ENCODE results near the gene RBBP8NL.

DNA sequence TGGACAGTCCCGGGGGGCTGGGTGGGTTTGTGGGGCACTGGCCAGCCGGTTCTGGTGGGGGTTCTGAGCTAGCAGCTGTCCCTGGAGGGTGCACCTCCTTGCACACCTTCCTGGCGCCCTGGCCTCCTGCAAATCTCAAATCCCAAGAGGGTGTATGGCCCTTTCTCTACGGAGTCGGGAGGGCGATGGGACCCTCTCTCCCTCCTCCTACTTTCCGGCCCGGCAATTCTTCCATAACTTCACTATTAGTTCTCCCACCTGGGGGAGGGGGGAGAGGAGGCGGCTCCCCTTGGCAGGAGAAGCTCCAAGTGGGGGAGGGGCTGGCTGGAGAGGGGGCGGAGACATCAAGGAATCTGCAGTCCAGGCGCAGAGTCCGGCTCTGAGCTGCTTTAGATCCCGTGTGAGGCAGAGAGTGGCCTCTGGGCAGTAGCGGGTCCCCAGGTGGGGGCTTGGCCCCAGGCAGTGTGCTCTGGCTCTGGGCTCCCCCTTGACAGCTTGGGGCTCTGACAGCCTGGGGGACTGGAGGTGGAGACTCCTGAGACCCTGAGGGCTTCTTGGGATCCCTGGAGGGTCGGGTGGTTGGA, 58.9 kb downstream of the RBBP8NL start:
- TF ChIP-seq, protein P1, sequence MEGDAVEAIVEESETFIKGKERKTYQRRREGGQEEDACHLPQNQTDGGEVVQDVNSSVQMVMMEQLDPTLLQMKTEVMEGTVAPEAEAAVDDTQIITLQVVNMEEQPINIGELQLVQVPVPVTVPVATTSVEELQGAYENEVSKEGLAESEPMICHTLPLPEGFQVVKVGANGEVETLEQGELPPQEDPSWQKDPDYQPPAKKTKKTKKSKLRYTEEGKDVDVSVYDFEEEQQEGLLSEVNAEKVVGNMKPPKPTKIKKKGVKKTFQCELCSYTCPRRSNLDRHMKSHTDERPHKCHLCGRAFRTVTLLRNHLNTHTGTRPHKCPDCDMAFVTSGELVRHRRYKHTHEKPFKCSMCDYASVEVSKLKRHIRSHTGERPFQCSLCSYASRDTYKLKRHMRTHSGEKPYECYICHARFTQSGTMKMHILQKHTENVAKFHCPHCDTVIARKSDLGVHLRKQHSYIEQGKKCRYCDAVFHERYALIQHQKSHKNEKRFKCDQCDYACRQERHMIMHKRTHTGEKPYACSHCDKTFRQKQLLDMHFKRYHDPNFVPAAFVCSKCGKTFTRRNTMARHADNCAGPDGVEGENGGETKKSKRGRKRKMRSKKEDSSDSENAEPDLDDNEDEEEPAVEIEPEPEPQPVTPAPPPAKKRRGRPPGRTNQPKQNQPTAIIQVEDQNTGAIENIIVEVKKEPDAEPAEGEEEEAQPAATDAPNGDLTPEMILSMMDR (conservative IDR thresholded peaks at IDR 0.05; ENCODE audit: low read length) = no peak
- no peak for TF ChIP-seq EZH2phosphoT487 (IDR thresholded peaks at IDR 0.05; ENCODE audit: borderline replicate concordance)
